Measurements from ENCODE around the gene PSME3. TPM values are rescaled to one million over a fixed set of nuclear protein-coding genes. Genes with fewer than 3 reads are reported as not detected.
A peak's percentile ranks its signal among the peaks of the same experiment; 100 is the strongest.
"Not testable (repeated sequence)": the region's sequence is repeated elsewhere in the genome, so short reads cannot be mapped to it uniquely, and the experiment has no call there.

PSME3 gene
- total RNA-seq, 1 experiment from 2014 or later, result 222 TPM

DNA sequence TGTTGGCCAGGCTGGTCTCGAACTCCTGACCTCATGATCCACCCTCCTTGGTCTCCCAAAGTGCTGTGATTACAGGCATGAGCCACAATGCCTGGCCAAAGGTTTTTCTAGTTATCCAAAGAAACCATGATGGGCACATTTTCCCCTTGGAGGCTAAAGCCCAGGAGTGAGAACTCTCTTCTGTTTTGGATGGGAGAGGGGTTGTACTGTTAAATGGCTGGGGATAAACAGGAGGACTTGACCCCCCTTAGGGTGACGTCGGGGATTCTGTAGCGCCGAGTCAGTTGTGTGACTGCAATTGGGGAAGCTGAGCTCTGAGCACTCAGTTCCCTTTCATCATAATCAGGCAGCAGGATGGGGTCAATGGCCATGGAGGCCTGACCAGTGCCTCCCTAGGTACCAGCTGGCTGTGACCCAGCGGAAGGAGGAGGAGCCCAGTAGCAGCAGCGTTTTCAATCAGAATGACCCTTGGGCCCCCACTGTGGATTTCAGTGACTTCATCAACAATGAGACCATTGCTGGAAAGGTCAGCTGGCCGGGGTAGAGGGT is 21.9 kb downstream of the PSME3 start:
- peaks cover 4 to 8% of the 10 kb centered on the region in 2 experiments; a peak in 2 of 4 replicates for H3K4me1 Mint-ChIP-seq
- H3T11ph ChIP-seq (ENCODE audit: low read length), result no peak overlapping the region

DNA sequence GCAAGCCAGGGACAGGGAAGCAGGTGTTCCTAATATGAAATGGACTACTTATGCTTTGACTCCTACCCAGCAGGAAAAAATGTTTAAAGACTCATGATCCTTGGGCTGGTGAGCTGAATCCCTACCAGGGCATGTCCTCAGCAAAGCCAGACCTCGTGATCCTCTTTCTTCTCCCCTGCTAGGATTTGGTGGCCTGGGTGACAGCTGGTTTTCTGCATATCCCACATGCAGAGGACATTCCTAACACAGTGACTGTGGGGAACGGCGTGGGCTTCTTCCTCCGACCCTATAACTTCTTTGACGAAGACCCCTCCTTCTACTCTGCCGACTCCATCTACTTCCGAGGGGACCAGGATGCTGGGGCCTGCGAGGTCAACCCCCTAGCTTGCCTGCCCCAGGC is 22.9 kb downstream of the PSME3 start:
- H3K27ac ChIP-seq (ENCODE audit: insufficient read length, low read depth, low read length); H3K23ac ChIP-seq (ENCODE audit: insufficient read length, low read depth, low read length); H3K23me2 ChIP-seq (ENCODE audit: insufficient read length, low read depth, low read length, poor library complexity, severe bottlenecking); H4K8ac ChIP-seq (replicated peaks; ENCODE audit: insufficient read length, low read depth, low read length); H3K4me3 Mint-ChIP-seq; H2AK5ac ChIP-seq (ENCODE audit: insufficient read length, low read length); H2BK120ac ChIP-seq (ENCODE audit: low read depth, low read length, poor library complexity, severe bottlenecking); H4K91ac ChIP-seq (ENCODE audit: insufficient read length, low read depth, low read length); H3T11ph ChIP-seq (ENCODE audit: low read length); H2BK12ac ChIP-seq (ENCODE audit: insufficient read length, low read depth, low read length); H3K18ac ChIP-seq (ENCODE audit: insufficient read length, low read depth, low read length); DNase-seq; H3K4ac ChIP-seq (ENCODE audit: low read depth, low read length); H3K27me3 ChIP-seq (ENCODE audit: insufficient read depth, low read length); H2BK5ac ChIP-seq (ENCODE audit: insufficient read length, low read length); H3K9ac ChIP-seq (ENCODE audit: extremely low read depth, insufficient read length, low read length); H4K5ac ChIP-seq (ENCODE audit: insufficient read length, low read depth, low read length); H4K20me1 ChIP-seq (ENCODE audit: control insufficient read depth, insufficient read depth, insufficient read length); H3K27me3 Mint-ChIP-seq (ENCODE audit: low read depth); H3K79me2 ChIP-seq (ENCODE audit: insufficient read depth, low read length); H3K56ac ChIP-seq (ENCODE audit: insufficient read length, low read depth, low read length); H3K79me1 ChIP-seq (ENCODE audit: insufficient read depth, low read depth, low read length, poor library complexity, severe bottlenecking); H2BK15ac ChIP-seq (ENCODE audit: low read depth, low read length); H3K4me1 ChIP-seq (ENCODE audit: insufficient read depth, low read length); H3K9me3 ChIP-seq (ENCODE audit: control insufficient read depth, low read depth, low read length); H3K36me3 Mint-ChIP-seq (ENCODE audit: insufficient read depth in 1 of 3, low read depth in 3 of 3); H2BK20ac ChIP-seq (ENCODE audit: low read depth, low read length, poor library complexity, severe bottlenecking); H3K4me2 ChIP-seq (ENCODE audit: insufficient read depth, insufficient read length, low read length); H3K4me1 Mint-ChIP-seq; H2AFZ ChIP-seq (ENCODE audit: low read length); H3K14ac ChIP-seq (ENCODE audit: insufficient read depth, low read length); H3K9me3 Mint-ChIP-seq: not testable (repeated sequence)
- no CpG with 5 or more reads among the region's 8 CpGs for WGBS (ENCODE audit: extremely low coverage, insufficient read length, low lambda C conversion rate)
- H3K27ac Mint-ChIP-seq, result peak overlapping the region in 1 of 3 experiments; percentile 77; a peak in 1 of 7 replicates

More for the DNA sequence above, 21.9 kb downstream of the PSME3 start:
- TF ChIP-seq, protein P1, sequence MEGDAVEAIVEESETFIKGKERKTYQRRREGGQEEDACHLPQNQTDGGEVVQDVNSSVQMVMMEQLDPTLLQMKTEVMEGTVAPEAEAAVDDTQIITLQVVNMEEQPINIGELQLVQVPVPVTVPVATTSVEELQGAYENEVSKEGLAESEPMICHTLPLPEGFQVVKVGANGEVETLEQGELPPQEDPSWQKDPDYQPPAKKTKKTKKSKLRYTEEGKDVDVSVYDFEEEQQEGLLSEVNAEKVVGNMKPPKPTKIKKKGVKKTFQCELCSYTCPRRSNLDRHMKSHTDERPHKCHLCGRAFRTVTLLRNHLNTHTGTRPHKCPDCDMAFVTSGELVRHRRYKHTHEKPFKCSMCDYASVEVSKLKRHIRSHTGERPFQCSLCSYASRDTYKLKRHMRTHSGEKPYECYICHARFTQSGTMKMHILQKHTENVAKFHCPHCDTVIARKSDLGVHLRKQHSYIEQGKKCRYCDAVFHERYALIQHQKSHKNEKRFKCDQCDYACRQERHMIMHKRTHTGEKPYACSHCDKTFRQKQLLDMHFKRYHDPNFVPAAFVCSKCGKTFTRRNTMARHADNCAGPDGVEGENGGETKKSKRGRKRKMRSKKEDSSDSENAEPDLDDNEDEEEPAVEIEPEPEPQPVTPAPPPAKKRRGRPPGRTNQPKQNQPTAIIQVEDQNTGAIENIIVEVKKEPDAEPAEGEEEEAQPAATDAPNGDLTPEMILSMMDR (conservative IDR thresholded peaks at IDR 0.05), result no peak
- Mint-ChIP-seq H3K27ac (peak overlapping the region in 1 of 3 experiments; percentile 25; a peak in 1 of 7 replicates), H3K27me3 (ENCODE audit: low read depth) (no peaks in the 10 kb centered on the region), H3K36me3 (ENCODE audit: insufficient read depth in 1 of 3, low read depth in 3 of 3) (no peaks in the 10 kb centered on the region; a peak in 1 of 7 replicates), H3K9me3 (no peaks in the 10 kb centered on the region; a peak in 1 of 5 replicates), H3K4me3 (no peak overlapping the region)
- Histone ChIP-seq H2BK5ac (ENCODE audit: insufficient read length, low read length) (no peak overlapping the region), H3K4ac (ENCODE audit: low read depth, low read length) (no peak overlapping the region), H4K91ac (ENCODE audit: insufficient read length, low read depth, low read length) (no peak overlapping the region), H3K9me3 (ENCODE audit: control insufficient read depth, low read depth, low read length) (no peaks in the 10 kb centered on the region), H3K4me1 (ENCODE audit: insufficient read depth, low read length) (no peaks in the 10 kb centered on the region), H3K27me3 (ENCODE audit: insufficient read depth, low read length) (no peaks in the 10 kb centered on the region), H3K4me2 (ENCODE audit: insufficient read depth, insufficient read length, low read length) (no peak overlapping the region), H4K8ac (replicated peaks; ENCODE audit: insufficient read length, low read depth, low read length) (no peak overlapping the region), H4K5ac (ENCODE audit: insufficient read length, low read depth, low read length) (no peak overlapping the region), H2BK20ac (ENCODE audit: low read depth, low read length, poor library complexity, severe bottlenecking) (no peak overlapping the region), H3K14ac (ENCODE audit: insufficient read depth, low read length) (no peak overlapping the region), H2BK120ac (ENCODE audit: low read depth, low read length, poor library complexity, severe bottlenecking) (no peak overlapping the region), H2BK12ac (ENCODE audit: insufficient read length, low read depth, low read length) (no peak overlapping the region), H3K27ac (ENCODE audit: insufficient read length, low read depth, low read length) (no peak overlapping the region), H3K79me1 (ENCODE audit: insufficient read depth, low read depth, low read length, poor library complexity, severe bottlenecking) (no peaks in the 10 kb centered on the region), H3K9ac (ENCODE audit: extremely low read depth, insufficient read length, low read length) (no peak overlapping the region), H2AK5ac (ENCODE audit: insufficient read length, low read length) (no peak overlapping the region), H2AFZ (ENCODE audit: low read length) (no peak overlapping the region), H3K23ac (ENCODE audit: insufficient read length, low read depth, low read length) (no peak overlapping the region), H3K23me2 (ENCODE audit: insufficient read length, low read depth, low read length, poor library complexity, severe bottlenecking) (no peaks in the 10 kb centered on the region), H4K20me1 (ENCODE audit: control insufficient read depth, insufficient read depth, insufficient read length) (no peaks in the 10 kb centered on the region), H2BK15ac (ENCODE audit: low read depth, low read length) (no peak overlapping the region), H3K18ac (ENCODE audit: insufficient read length, low read depth, low read length) (no peak overlapping the region), H3K56ac (ENCODE audit: insufficient read length, low read depth, low read length) (no peak overlapping the region), H3K79me2 (ENCODE audit: insufficient read depth, low read length) (no peaks in the 10 kb centered on the region)
- no CpG with 5 or more reads among the region's 8 CpGs for WGBS (ENCODE audit: extremely low coverage, insufficient read length, low lambda C conversion rate)
- DNase-seq, result no peak
